ENCODE results near the gene MARCKSL1.
"Not testable (repeated sequence)": the region's sequence is repeated elsewhere in the genome, so short reads cannot be mapped to it uniquely, and the experiment has no call there.

The MARCKSL1 gene

DNA sequence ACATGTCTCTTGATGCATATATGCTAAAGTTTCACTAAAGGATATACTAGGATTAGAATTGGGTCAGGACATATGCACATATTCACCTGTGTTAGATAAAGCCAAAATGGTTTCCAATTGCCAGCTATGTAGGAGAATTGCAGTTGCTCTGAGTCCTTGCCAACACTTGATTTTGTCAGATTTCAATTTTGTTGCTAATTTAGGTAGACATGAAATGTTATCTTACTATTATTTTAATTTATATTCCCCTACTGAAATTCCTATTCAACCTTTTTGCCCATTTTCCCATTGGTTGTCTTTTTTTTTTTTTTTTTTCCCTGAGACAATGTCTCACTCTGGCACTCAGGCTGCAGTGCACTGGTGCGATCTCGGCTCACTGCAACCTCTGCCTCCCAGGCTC lies 30.7 kb downstream of the MARCKSL1 start:
- DNase-seq (ENCODE audit: low spot score) (no peak), ATAC-seq (ENCODE audit: low read depth) (no peak)
- peaks cover 5% of the 10 kb centered on the region for H3K4me1 ChIP-seq (ENCODE audit: insufficient read depth, poor library complexity, severe bottlenecking)
- TF ChIP-seq, protein P1, sequence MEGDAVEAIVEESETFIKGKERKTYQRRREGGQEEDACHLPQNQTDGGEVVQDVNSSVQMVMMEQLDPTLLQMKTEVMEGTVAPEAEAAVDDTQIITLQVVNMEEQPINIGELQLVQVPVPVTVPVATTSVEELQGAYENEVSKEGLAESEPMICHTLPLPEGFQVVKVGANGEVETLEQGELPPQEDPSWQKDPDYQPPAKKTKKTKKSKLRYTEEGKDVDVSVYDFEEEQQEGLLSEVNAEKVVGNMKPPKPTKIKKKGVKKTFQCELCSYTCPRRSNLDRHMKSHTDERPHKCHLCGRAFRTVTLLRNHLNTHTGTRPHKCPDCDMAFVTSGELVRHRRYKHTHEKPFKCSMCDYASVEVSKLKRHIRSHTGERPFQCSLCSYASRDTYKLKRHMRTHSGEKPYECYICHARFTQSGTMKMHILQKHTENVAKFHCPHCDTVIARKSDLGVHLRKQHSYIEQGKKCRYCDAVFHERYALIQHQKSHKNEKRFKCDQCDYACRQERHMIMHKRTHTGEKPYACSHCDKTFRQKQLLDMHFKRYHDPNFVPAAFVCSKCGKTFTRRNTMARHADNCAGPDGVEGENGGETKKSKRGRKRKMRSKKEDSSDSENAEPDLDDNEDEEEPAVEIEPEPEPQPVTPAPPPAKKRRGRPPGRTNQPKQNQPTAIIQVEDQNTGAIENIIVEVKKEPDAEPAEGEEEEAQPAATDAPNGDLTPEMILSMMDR (IDR thresholded peaks at IDR 0.05; ENCODE audit: poor library complexity, severe bottlenecking), result no peak
- no peak overlapping the region for H3K4me3 ChIP-seq (ENCODE audit: severe bottlenecking)
- no peaks in the 10 kb centered on the region for H3K9me3 ChIP-seq (ENCODE audit: severe bottlenecking)
- no peaks in the 10 kb centered on the region for H3K27me3 ChIP-seq (ENCODE audit: insufficient read depth, poor library complexity, severe bottlenecking)
- H3K27ac ChIP-seq (ENCODE audit: poor library complexity, severe bottlenecking), result no peak overlapping the region
- H3K36me3 ChIP-seq (ENCODE audit: low read depth), result peaks cover 51% of the 10 kb centered on the region

DNA sequence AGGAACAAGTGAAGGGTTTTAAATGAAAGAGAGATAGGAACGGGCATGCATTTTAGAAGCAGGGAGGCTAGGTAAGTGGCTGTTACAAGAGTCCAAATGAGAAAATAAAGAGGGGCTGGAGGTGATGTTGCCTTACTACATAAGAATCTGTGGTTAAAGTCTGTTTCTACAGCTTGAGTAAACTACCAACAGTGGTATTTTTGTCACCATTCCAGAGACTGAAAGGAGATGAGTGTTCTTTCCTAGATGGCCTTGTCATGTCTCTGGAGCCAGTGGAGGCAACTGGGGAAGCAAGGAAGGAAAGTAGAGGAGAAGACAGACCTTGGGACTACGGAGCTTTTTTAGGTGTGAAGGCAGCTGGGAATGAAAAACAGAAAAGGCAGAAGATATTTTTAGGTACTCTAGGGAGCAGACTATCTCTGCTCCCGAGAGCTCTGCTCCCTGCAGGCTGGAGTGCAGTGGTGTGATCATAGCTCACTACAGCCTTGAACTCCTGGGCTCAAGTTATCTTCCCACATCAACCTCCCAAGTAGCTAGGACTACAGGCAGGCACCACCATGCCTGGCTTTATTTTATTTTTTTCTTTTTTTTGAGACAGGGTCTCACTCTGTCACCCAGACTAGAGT lies 31.9 kb downstream of the MARCKSL1 start:
- H3K27me3 ChIP-seq (ENCODE audit: insufficient read depth, poor library complexity, severe bottlenecking), result no peaks in the 10 kb centered on the region
- no peak overlapping the region for H3K4me3 ChIP-seq (ENCODE audit: severe bottlenecking)
- peaks cover 53% of the 10 kb centered on the region for H3K36me3 ChIP-seq (ENCODE audit: low read depth)
- peaks cover 5% of the 10 kb centered on the region for H3K4me1 ChIP-seq (ENCODE audit: insufficient read depth, poor library complexity, severe bottlenecking)
- DNase-seq (ENCODE audit: low spot score) (no peak), ATAC-seq (ENCODE audit: low read depth) (no peak)
- H3K27ac ChIP-seq (ENCODE audit: poor library complexity, severe bottlenecking), result no peak overlapping the region
- TF ChIP-seq, protein P1 (IDR thresholded peaks at IDR 0.05; ENCODE audit: poor library complexity, severe bottlenecking), result no peak
- no peaks in the 10 kb centered on the region for H3K9me3 ChIP-seq (ENCODE audit: severe bottlenecking)

GRCh38 chr1:32303358-32303757 lies 32.7 kb downstream of the MARCKSL1 start:
- Histone ChIP-seq H3K4me3 (ENCODE audit: severe bottlenecking) (no peak overlapping the region), H3K4me1 (ENCODE audit: insufficient read depth, poor library complexity, severe bottlenecking) (peaks cover 12% of the 10 kb centered on the region), H3K27ac (ENCODE audit: poor library complexity, severe bottlenecking) (no peak overlapping the region), H3K9me3 (ENCODE audit: severe bottlenecking) (no peaks in the 10 kb centered on the region), H3K36me3 (ENCODE audit: low read depth) (peaks cover 50% of the 10 kb centered on the region), H3K27me3 (ENCODE audit: insufficient read depth, poor library complexity, severe bottlenecking) (no peaks in the 10 kb centered on the region)
- no peak for ATAC-seq (ENCODE audit: low read depth)
- no peak for DNase-seq (ENCODE audit: low spot score)
- TF ChIP-seq, protein P1 (IDR thresholded peaks at IDR 0.05; ENCODE audit: poor library complexity, severe bottlenecking), result no peak

- TF ChIP-seq, protein P1 (IDR thresholded peaks at IDR 0.05; ENCODE audit: poor library complexity, severe bottlenecking), result no peak
- peaks cover 8% of the 10 kb centered on the region for H3K4me1 ChIP-seq (ENCODE audit: insufficient read depth, poor library complexity, severe bottlenecking)
- DNase-seq (ENCODE audit: low spot score), result no peak
- H3K4me3 ChIP-seq (ENCODE audit: severe bottlenecking), result no peak overlapping the region
- H3K36me3 ChIP-seq (ENCODE audit: low read depth), result peaks cover 49% of the 10 kb centered on the region
- H3K9me3 ChIP-seq (ENCODE audit: severe bottlenecking), result no peaks in the 10 kb centered on the region
- no peak for ATAC-seq (ENCODE audit: low read depth)
- H3K27ac ChIP-seq (ENCODE audit: poor library complexity, severe bottlenecking), result no peak overlapping the region
- H3K27me3 ChIP-seq (ENCODE audit: insufficient read depth, poor library complexity, severe bottlenecking), result no peaks in the 10 kb centered on the region
These were observed 36.7 kb downstream of the MARCKSL1 start for GRCh38 chr1:32299327-32299726.

- ATAC-seq (ENCODE audit: low read depth); H3K9me3 ChIP-seq (ENCODE audit: severe bottlenecking); H3K27ac ChIP-seq (ENCODE audit: poor library complexity, severe bottlenecking); DNase-seq (ENCODE audit: low spot score); H3K4me3 ChIP-seq (ENCODE audit: severe bottlenecking); H3K27me3 ChIP-seq (ENCODE audit: insufficient read depth, poor library complexity, severe bottlenecking); H3K4me1 ChIP-seq (ENCODE audit: insufficient read depth, poor library complexity, severe bottlenecking): not testable (repeated sequence)
- H3K36me3 ChIP-seq (ENCODE audit: low read depth), result peaks cover 38% of the 10 kb centered on the region
These were observed 37.8 kb downstream of the MARCKSL1 start for GRCh38 chr1:32298211-32298610.
